WTC11 (cell line): ENCODE measurements around the gene DDX28. TPM values are rescaled to one million over a fixed set of nuclear protein-coding genes. Genes with fewer than 3 reads are reported as not detected.

Experiments
- ATAC-seq: fragments of 200-7000 bp; cut with Tn5 transposase; 2 replicates; pipeline ENCODE4 v1.10.0; 2021; ENCODE audit warnings: mild to moderate bottlenecking, moderate library complexity
- CTCF ChIA-PET: fragments of 300-600 bp; sonication (Branson Sonifier 250); formaldehyde crosslinking; loops from one replicate; lab custom pipeline; 2021; ENCODE audit warnings: antibody characterized with exemption; lab: Charles Lee
- POLR2A ChIA-PET: fragments of 350-600 bp; sonication (Branson Sonifier 250); formaldehyde crosslinking; loops from one replicate; lab custom pipeline; 2021; ENCODE audit warnings: antibody characterized with exemption; lab: Charles Lee
- DNase-seq: peaks from one replicate; pipeline ENCODE4 v3.0.0; 2021; ENCODE audit warnings: low spot score
- H3K27ac Mint-ChIP-seq: 2 replicates; pipeline ENCODE4 v1.8.0; 2021; ENCODE audit warnings: mixed read lengths
- H3K27me3 Mint-ChIP-seq: 2 replicates; pipeline ENCODE4 v1.8.0; 2021; ENCODE audit warnings: low read depth, mild to moderate bottlenecking, moderate library complexity, mixed read lengths
- H3K36me3 Mint-ChIP-seq: 2 replicates; pipeline ENCODE4 v1.8.0; 2021; ENCODE audit warnings: mixed read lengths
- H3K4me1 Mint-ChIP-seq: 2 replicates; pipeline ENCODE4 v1.8.0; 2022; ENCODE audit warnings: mixed read lengths
- H3K4me3 Mint-ChIP-seq: 2 replicates; pipeline ENCODE4 v1.8.0; 2021; ENCODE audit warnings: mild to moderate bottlenecking, moderate library complexity, mixed read lengths
- H3K9me3 Mint-ChIP-seq: 2 replicates; pipeline ENCODE4 v1.8.0; 2021; ENCODE audit warnings: mixed read lengths
- FOXJ3 ChIP-seq: sonication (generic); formaldehyde crosslinking; IDR thresholded peaks from 2 replicates; pipeline ENCODE4 v1.9.0; 2021; ENCODE audit warnings: missing genetic modification reagents, mild to moderate bottlenecking, borderline replicate concordance
- JAZF1 ChIP-seq: fragments of 250-450 bp; sonication (Bioruptor Pico); IDR thresholded peaks from 2 replicates; pipeline ENCODE4 v1.9.0; 2021; ENCODE audit warnings: moderate library complexity, mild to moderate bottlenecking, inconsistent platforms
- JUN ChIP-seq: sonication (generic); formaldehyde crosslinking; IDR thresholded peaks from 2 replicates; pipeline ENCODE4 v1.8.0; 2023; ENCODE audit warnings: mild to moderate bottlenecking, missing genetic modification reagents
- SOX15 ChIP-seq: fragments of 250-450 bp; sonication (Bioruptor Pico); IDR thresholded peaks from 2 replicates; pipeline ENCODE4 v1.9.0; 2021; ENCODE audit warnings: mild to moderate bottlenecking
- TEAD1 ChIP-seq: sonication (generic); formaldehyde crosslinking; IDR thresholded peaks from 2 replicates; pipeline ENCODE4 v1.8.0; 2022; ENCODE audit warnings: mild to moderate bottlenecking, missing genetic modification reagents
- TEAD4 ChIP-seq: sonication (generic); formaldehyde crosslinking; IDR thresholded peaks from 2 replicates; pipeline ENCODE4 v1.8.0; 2022; ENCODE audit warnings: mild to moderate bottlenecking, missing genetic modification reagents
- TP53 ChIP-seq: sonication (generic); formaldehyde crosslinking; IDR thresholded peaks from 2 replicates; pipeline ENCODE4 v1.8.1; 2023; ENCODE audit warnings: mild to moderate bottlenecking, missing genetic modification reagents
- ZNF121 ChIP-seq: sonication (generic); formaldehyde crosslinking; IDR thresholded peaks from 2 replicates; pipeline ENCODE4 v1.8.0; 2023; ENCODE audit warnings: missing genetic modification reagents
- ZNF138 ChIP-seq: sonication (generic); formaldehyde crosslinking; conservative IDR thresholded peaks from 2 replicates; pipeline ENCODE4 v1.8.1; 2022; ENCODE audit warnings: mild to moderate bottlenecking, moderate library complexity, missing genetic modification reagents
- ZNF232 ChIP-seq: sonication (generic); formaldehyde crosslinking; IDR thresholded peaks from 2 replicates; pipeline ENCODE4 v1.8.0; 2022; ENCODE audit warnings: mild to moderate bottlenecking, missing genetic modification reagents
- ZNF263 ChIP-seq: sonication (generic); formaldehyde crosslinking; IDR thresholded peaks from 2 replicates; pipeline ENCODE4 v1.8.1; 2022; ENCODE audit warnings: low read depth, mild to moderate bottlenecking, moderate library complexity, missing genetic modification reagents
- ZNF317 ChIP-seq: sonication (generic); formaldehyde crosslinking; IDR thresholded peaks from 2 replicates; pipeline ENCODE4 v1.8.1; 2023; ENCODE audit warnings: low read depth, mild to moderate bottlenecking, moderate library complexity, missing genetic modification reagents, borderline replicate concordance
- total RNA-seq: library from RNA; stranded (reverse); gene quantifications from 3 replicates; pipeline ENCODE4 v1.2.3, GENCODE V29; 2021
- TF ChIP-seq, protein P1 (sequence below): sonication (generic); formaldehyde crosslinking; IDR thresholded peaks from 2 replicates; pipeline ENCODE4 v1.8.0; 2022; ENCODE audit warnings: mild to moderate bottlenecking, missing genetic modification reagents
- TF ChIP-seq, protein P2 (sequence below): fragments of 200-600 bp; IDR thresholded peaks from 2 replicates; pipeline ENCODE4 v1.8.0; 2022; ENCODE audit warnings: antibody characterized with exemption
- TF ChIP-seq, protein P3 (sequence below): sonication (generic); formaldehyde crosslinking; IDR thresholded peaks from 2 replicates; pipeline ENCODE4 v1.8.0; 2023; ENCODE audit warnings: missing genetic modification reagents
- TF ChIP-seq, protein P4 (sequence below): sonication (generic); formaldehyde crosslinking; conservative IDR thresholded peaks from 2 replicates; pipeline ENCODE4 v1.8.1; 2023; ENCODE audit warnings: mild to moderate bottlenecking, low read depth, missing genetic modification reagents, moderate library complexity
- TF ChIP-seq, protein P5 (sequence below): fragments of 250-450 bp; sonication (Bioruptor Pico); IDR thresholded peaks from 2 replicates; pipeline ENCODE4 v2.1.2; 2022; ENCODE audit warnings: mild to moderate bottlenecking, moderate library complexity
- TF ChIP-seq, protein P6 (sequence below): fragments of 250-450 bp; sonication (Bioruptor Pico); IDR thresholded peaks from 2 replicates; pipeline ENCODE4 v1.8.0; 2021; ENCODE audit warnings: mild to moderate bottlenecking
- TF ChIP-seq, protein P7 (sequence below): sonication (generic); formaldehyde crosslinking; IDR thresholded peaks from 2 replicates; pipeline ENCODE4 v1.8.0; 2022; ENCODE audit warnings: mild to moderate bottlenecking, missing genetic modification reagents
- TF ChIP-seq, protein P8 (sequence below): sonication (generic); formaldehyde crosslinking; IDR thresholded peaks from 2 replicates; pipeline ENCODE4 v1.8.1; 2023; ENCODE audit warnings: mild to moderate bottlenecking, missing genetic modification reagents, moderate library complexity

DDX28 gene
- total RNA-seq, 1 experiment from 2014 or later: 15.2 TPM

DNA sequence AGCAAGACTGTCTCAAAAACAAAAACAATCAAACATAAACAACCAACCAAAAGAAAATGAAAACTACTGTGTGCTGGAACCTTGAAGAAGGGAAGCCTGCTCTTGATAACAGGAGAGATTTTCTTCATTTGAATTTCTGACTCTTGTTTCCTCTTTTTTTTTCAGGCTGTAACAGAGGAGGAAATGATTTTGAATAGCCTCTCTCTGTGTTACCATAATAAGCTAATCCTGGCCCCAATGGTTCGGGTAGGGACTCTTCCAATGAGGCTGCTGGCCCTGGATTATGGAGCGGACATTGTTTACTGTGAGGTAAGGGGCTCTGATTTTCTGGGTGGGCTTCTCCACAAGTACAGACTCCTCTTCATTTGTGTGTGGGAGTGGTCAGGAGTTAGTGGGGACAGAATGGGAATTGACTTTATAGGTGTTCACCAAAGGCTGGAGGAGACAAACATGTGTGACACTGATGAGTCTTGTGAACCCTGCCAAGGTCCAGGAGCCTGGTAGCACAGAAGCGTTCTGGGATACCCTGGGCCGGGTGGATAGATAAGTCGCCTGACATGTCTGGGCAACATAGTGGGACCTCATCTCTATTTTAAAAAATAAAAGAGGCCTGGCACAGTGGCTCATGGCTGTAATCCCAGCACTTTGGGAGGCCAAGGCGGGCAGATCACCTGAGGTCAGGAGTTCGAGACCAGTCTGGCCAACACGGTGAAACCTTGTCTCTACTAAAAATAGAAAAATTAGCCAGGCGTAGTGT, 15.0 kb upstream of the DDX28 start (continued):
- TF ChIP-seq, protein P1, sequence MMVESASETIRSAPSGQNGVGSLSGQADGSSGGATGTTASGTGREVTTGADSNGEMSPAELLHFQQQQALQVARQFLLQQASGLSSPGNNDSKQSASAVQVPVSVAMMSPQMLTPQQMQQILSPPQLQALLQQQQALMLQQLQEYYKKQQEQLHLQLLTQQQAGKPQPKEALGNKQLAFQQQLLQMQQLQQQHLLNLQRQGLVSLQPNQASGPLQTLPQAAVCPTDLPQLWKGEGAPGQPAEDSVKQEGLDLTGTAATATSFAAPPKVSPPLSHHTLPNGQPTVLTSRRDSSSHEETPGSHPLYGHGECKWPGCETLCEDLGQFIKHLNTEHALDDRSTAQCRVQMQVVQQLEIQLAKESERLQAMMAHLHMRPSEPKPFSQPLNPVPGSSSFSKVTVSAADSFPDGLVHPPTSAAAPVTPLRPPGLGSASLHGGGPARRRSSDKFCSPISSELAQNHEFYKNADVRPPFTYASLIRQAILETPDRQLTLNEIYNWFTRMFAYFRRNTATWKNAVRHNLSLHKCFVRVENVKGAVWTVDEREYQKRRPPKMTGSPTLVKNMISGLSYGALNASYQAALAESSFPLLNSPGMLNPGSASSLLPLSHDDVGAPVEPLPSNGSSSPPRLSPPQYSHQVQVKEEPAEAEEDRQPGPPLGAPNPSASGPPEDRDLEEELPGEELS (CRISPR knock-in tag): no peak
- TF ChIP-seq, protein P2, sequence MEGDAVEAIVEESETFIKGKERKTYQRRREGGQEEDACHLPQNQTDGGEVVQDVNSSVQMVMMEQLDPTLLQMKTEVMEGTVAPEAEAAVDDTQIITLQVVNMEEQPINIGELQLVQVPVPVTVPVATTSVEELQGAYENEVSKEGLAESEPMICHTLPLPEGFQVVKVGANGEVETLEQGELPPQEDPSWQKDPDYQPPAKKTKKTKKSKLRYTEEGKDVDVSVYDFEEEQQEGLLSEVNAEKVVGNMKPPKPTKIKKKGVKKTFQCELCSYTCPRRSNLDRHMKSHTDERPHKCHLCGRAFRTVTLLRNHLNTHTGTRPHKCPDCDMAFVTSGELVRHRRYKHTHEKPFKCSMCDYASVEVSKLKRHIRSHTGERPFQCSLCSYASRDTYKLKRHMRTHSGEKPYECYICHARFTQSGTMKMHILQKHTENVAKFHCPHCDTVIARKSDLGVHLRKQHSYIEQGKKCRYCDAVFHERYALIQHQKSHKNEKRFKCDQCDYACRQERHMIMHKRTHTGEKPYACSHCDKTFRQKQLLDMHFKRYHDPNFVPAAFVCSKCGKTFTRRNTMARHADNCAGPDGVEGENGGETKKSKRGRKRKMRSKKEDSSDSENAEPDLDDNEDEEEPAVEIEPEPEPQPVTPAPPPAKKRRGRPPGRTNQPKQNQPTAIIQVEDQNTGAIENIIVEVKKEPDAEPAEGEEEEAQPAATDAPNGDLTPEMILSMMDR: no peak
- TF ChIP-seq, protein P3, sequence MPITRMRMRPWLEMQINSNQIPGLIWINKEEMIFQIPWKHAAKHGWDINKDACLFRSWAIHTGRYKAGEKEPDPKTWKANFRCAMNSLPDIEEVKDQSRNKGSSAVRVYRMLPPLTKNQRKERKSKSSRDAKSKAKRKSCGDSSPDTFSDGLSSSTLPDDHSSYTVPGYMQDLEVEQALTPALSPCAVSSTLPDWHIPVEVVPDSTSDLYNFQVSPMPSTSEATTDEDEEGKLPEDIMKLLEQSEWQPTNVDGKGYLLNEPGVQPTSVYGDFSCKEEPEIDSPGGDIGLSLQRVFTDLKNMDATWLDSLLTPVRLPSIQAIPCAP (CRISPR knock-in tag): no peak
- TF ChIP-seq ZNF263 (CRISPR knock-in tag): no peak
- no peak for TF ChIP-seq JAZF1
- TF ChIP-seq, all 79 proteins: peak for 0

DNA sequence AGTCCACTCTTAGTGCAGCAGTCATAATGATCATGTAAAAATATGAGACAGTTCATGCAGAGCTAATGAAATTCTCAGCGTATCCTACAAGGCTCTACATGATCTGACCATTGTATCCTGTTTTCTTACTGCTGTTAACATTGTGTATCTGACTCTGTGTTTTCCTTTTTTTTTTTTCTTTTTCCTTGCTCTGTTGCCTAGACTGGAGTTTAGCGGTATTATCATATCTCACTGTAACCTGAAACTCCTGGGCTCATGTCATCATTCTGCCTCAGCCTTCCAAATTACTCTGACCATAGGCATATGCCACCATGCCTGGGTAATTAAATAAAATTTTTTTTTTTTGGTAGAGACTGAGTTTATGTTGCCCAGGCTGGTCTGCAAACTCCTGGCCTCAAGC, 12.2 kb upstream of the DDX28 start:
- H3K36me3 Mint-ChIP-seq: peaks cover 8% of the 10 kb centered on the region
- no peak overlapping the region for H3K4me3 Mint-ChIP-seq
- ChIA-PET POLR2A (no interaction called here), CTCF (no interaction called here)
- no peaks in the 10 kb centered on the region for H3K4me1 Mint-ChIP-seq
- no peak for TF ChIP-seq TP53 (CRISPR knock-in tag)
- TF ChIP-seq FOXJ3 (CRISPR knock-in tag): no peak
- TF ChIP-seq JUN (CRISPR knock-in tag): no peak
- TF ChIP-seq, protein P4, sequence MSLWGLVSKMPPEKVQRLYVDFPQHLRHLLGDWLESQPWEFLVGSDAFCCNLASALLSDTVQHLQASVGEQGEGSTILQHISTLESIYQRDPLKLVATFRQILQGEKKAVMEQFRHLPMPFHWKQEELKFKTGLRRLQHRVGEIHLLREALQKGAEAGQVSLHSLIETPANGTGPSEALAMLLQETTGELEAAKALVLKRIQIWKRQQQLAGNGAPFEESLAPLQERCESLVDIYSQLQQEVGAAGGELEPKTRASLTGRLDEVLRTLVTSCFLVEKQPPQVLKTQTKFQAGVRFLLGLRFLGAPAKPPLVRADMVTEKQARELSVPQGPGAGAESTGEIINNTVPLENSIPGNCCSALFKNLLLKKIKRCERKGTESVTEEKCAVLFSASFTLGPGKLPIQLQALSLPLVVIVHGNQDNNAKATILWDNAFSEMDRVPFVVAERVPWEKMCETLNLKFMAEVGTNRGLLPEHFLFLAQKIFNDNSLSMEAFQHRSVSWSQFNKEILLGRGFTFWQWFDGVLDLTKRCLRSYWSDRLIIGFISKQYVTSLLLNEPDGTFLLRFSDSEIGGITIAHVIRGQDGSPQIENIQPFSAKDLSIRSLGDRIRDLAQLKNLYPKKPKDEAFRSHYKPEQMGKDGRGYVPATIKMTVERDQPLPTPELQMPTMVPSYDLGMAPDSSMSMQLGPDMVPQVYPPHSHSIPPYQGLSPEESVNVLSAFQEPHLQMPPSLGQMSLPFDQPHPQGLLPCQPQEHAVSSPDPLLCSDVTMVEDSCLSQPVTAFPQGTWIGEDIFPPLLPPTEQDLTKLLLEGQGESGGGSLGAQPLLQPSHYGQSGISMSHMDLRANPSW: no peak
- no peak for TF ChIP-seq ZNF121 (CRISPR knock-in tag)
- no peak for TF ChIP-seq TEAD4 (CRISPR knock-in tag)
- TF ChIP-seq, protein P5, sequence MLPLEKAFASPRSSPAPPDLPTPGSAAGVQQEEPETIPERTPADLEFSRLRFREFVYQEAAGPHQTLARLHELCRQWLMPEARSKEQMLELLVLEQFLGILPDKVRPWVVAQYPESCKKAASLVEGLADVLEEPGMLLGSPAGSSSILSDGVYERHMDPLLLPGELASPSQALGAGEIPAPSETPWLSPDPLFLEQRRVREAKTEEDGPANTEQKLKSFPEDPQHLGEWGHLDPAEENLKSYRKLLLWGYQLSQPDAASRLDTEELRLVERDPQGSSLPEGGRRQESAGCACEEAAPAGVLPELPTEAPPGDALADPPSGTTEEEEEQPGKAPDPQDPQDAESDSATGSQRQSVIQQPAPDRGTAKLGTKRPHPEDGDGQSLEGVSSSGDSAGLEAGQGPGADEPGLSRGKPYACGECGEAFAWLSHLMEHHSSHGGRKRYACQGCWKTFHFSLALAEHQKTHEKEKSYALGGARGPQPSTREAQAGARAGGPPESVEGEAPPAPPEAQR (CRISPR knock-in tag): no peak
- TF ChIP-seq, protein P6, sequence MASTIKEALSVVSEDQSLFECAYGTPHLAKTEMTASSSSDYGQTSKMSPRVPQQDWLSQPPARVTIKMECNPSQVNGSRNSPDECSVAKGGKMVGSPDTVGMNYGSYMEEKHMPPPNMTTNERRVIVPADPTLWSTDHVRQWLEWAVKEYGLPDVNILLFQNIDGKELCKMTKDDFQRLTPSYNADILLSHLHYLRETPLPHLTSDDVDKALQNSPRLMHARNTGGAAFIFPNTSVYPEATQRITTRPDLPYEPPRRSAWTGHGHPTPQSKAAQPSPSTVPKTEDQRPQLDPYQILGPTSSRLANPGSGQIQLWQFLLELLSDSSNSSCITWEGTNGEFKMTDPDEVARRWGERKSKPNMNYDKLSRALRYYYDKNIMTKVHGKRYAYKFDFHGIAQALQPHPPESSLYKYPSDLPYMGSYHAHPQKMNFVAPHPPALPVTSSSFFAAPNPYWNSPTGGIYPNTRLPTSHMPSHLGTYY (CRISPR knock-in tag): no peak
- TF ChIP-seq, protein P7, sequence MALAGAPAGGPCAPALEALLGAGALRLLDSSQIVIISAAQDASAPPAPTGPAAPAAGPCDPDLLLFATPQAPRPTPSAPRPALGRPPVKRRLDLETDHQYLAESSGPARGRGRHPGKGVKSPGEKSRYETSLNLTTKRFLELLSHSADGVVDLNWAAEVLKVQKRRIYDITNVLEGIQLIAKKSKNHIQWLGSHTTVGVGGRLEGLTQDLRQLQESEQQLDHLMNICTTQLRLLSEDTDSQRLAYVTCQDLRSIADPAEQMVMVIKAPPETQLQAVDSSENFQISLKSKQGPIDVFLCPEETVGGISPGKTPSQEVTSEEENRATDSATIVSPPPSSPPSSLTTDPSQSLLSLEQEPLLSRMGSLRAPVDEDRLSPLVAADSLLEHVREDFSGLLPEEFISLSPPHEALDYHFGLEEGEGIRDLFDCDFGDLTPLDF (CRISPR knock-in tag): no peak
- TF ChIP-seq, protein P3 (CRISPR knock-in tag): no peak
- TF ChIP-seq ZNF138: no peak
- no peak for TF ChIP-seq ZNF317 (CRISPR knock-in tag)
- TF ChIP-seq SOX15: no peak
- TF ChIP-seq, protein P8, sequence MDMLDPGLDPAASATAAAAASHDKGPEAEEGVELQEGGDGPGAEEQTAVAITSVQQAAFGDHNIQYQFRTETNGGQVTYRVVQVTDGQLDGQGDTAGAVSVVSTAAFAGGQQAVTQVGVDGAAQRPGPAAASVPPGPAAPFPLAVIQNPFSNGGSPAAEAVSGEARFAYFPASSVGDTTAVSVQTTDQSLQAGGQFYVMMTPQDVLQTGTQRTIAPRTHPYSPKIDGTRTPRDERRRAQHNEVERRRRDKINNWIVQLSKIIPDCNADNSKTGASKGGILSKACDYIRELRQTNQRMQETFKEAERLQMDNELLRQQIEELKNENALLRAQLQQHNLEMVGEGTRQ (CRISPR knock-in tag): no peak
- no peak for TF ChIP-seq ZNF232
- TF ChIP-seq TEAD1 (CRISPR knock-in tag): no peak
- DNase-seq: no peak
- no peaks in the 10 kb centered on the region for H3K9me3 Mint-ChIP-seq
- no peaks in the 10 kb centered on the region for H3K27me3 Mint-ChIP-seq
- ATAC-seq: no peak
- 0 out of 2 replicates have a peak overlapping the region, but pooled peaks have one; percentile 39 for H3K27ac Mint-ChIP-seq
